ENCODE data around the gene PRIMA1. TPM values are rescaled to one million over a fixed set of nuclear protein-coding genes. Genes with fewer than 3 reads are reported as not detected.

PRIMA1 gene
- polyA plus RNA-seq, 1 of the 3 experiments (the other 2 are of a cell fraction): 0.18 TPM

DNA sequence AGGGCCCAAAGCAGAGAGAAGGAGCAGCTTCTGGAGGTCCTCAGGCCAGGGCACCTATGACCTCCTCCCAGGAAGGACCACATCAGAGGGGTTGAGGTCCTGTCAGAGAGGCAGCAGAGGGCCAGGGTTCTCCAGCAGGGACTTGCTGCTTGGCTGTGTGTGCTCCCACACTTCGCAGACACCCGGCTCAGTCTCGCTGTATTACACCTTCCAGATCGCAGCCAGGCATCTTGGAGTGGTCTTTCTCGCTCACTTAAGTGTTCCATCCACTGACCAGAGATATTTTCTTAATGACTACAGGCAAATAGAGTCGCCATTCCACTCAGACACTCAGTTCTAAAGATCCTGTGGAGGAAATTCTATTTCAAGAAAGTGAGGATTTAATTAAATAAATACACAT is 84.3 kb downstream of the PRIMA1 start (continued):
- TF ChIP-seq, protein P1, sequence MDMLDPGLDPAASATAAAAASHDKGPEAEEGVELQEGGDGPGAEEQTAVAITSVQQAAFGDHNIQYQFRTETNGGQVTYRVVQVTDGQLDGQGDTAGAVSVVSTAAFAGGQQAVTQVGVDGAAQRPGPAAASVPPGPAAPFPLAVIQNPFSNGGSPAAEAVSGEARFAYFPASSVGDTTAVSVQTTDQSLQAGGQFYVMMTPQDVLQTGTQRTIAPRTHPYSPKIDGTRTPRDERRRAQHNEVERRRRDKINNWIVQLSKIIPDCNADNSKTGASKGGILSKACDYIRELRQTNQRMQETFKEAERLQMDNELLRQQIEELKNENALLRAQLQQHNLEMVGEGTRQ (IDR thresholded peaks at IDR 0.05; ENCODE audit: borderline replicate concordance, low read depth, low read length): no peak
- TF ChIP-seq RFX5 (IDR thresholded peaks at IDR 0.05; ENCODE audit: low read length) (no peak), MEF2A (IDR thresholded peaks at IDR 0.05; ENCODE audit: borderline replicate concordance, low read depth) (no peak), MXI1 (IDR thresholded peaks at IDR 0.05; ENCODE audit: low read depth, low read length) (no peak), GATA2 (CRISPR knock-in tag; IDR thresholded peaks at IDR 0.05) (no peak)

DNA sequence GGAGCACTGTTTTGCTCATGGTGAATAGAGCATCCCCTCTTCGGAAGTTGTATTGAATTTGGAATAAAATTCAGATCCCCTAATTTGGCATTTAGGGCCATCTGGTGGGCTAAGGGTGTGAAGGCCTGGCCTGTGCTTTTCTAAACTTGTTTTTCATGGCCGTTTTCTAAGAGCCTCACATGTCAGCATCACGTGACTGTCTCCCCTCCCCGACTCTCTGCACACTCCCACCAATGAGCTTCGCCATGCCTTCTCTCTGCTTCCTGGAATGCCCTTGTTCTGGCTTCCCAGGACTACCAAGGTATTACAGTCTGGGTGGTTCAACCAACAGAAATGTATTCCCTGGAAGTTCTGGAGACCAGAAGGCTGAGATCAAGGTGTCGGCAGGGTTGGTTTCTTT is 85.3 kb downstream of the PRIMA1 start:
- H3F3A ChIP-seq (replicated peaks; ENCODE audit: insufficient read depth): no peaks in the 10 kb centered on the region
- H3K79me2 ChIP-seq (ENCODE audit: insufficient read depth): no peaks in the 10 kb centered on the region
- H3K4me3 ChIP-seq (ENCODE audit: low read depth in 2 of 2, low read length in 1 of 2): no peak overlapping the region
- no peaks in the 10 kb centered on the region; a peak in 1 of 4 replicates for H3K4me1 ChIP-seq (ENCODE audit: control insufficient read depth in 1 of 2, insufficient read depth in 2 of 2, low read depth in 1 of 2, low read length in 1 of 2)
- H3K27ac ChIP-seq (ENCODE audit: low read depth in 2 of 2, low read length in 1 of 2): no peak overlapping the region
- CTCF ChIA-PET: no interaction called here
- no peak overlapping the region for H2AFZ ChIP-seq (ENCODE audit: low read depth)
- H3K4me2 ChIP-seq: no peak overlapping the region
- DNase-seq: no peak
- H3K9ac ChIP-seq: no peak overlapping the region
- POLR2A ChIA-PET: interaction anchor here (0.6 kb wide), 1 partner anchor 12 kb away, joined by 3 read pairs; no protein-coding TSS in a partner anchor
- no peaks in the 10 kb centered on the region for H3K27me3 ChIP-seq (ENCODE audit: insufficient read depth)
- H4K20me1 ChIP-seq (ENCODE audit: insufficient read depth): no peaks in the 10 kb centered on the region
- no peaks in the 10 kb centered on the region for H3K9me2 ChIP-seq
- no peaks in the 10 kb centered on the region; the same call in 1 of the 2 replicates for H3K9me3 ChIP-seq
- 25% methylated on average over 6 of the region's 6 CpGs for WGBS (ENCODE audit: low lambda C conversion rate)
- TF ChIP-seq SIN3A (IDR thresholded peaks at IDR 0.05; ENCODE audit: borderline replicate concordance, low read depth, low read length) (no peak), GABPA (IDR thresholded peaks at IDR 0.05; ENCODE audit: low read depth) (no peak), EP300 (IDR thresholded peaks at IDR 0.05; ENCODE audit: borderline replicate concordance in 1 of 2, low read depth in 1 of 2, low read length in 1 of 2) (no peak), YY1 (IDR thresholded peaks at IDR 0.05; ENCODE audit: low read depth) (no peak), RXRA (IDR thresholded peaks at IDR 0.05; ENCODE audit: borderline replicate concordance, low read depth) (no peak), RCOR1 (IDR thresholded peaks at IDR 0.05; ENCODE audit: low read length) (no peak), EZH2phosphoT487 (IDR thresholded peaks at IDR 0.05; ENCODE audit: borderline replicate concordance, low read depth) (no peak), TEAD4 (IDR thresholded peaks at IDR 0.05; ENCODE audit: borderline replicate concordance, insufficient read depth) (no peak), MXI1 (IDR thresholded peaks at IDR 0.05; ENCODE audit: low read depth, low read length) (no peak), TCF12 (IDR thresholded peaks at IDR 0.05) (no peak)
- TF ChIP-seq, protein P2, sequence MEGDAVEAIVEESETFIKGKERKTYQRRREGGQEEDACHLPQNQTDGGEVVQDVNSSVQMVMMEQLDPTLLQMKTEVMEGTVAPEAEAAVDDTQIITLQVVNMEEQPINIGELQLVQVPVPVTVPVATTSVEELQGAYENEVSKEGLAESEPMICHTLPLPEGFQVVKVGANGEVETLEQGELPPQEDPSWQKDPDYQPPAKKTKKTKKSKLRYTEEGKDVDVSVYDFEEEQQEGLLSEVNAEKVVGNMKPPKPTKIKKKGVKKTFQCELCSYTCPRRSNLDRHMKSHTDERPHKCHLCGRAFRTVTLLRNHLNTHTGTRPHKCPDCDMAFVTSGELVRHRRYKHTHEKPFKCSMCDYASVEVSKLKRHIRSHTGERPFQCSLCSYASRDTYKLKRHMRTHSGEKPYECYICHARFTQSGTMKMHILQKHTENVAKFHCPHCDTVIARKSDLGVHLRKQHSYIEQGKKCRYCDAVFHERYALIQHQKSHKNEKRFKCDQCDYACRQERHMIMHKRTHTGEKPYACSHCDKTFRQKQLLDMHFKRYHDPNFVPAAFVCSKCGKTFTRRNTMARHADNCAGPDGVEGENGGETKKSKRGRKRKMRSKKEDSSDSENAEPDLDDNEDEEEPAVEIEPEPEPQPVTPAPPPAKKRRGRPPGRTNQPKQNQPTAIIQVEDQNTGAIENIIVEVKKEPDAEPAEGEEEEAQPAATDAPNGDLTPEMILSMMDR (IDR thresholded peaks at IDR 0.05): no peak
- TF ChIP-seq, protein P3, sequence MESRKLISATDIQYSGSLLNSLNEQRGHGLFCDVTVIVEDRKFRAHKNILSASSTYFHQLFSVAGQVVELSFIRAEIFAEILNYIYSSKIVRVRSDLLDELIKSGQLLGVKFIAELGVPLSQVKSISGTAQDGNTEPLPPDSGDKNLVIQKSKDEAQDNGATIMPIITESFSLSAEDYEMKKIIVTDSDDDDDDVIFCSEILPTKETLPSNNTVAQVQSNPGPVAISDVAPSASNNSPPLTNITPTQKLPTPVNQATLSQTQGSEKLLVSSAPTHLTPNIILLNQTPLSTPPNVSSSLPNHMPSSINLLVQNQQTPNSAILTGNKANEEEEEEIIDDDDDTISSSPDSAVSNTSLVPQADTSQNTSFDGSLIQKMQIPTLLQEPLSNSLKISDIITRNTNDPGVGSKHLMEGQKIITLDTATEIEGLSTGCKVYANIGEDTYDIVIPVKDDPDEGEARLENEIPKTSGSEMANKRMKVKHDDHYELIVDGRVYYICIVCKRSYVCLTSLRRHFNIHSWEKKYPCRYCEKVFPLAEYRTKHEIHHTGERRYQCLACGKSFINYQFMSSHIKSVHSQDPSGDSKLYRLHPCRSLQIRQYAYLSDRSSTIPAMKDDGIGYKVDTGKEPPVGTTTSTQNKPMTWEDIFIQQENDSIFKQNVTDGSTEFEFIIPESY (IDR thresholded peaks at IDR 0.05; ENCODE audit: borderline replicate concordance, low read depth): no peak
- TF ChIP-seq, protein P1 (IDR thresholded peaks at IDR 0.05; ENCODE audit: borderline replicate concordance, low read depth, low read length): no peak
- no peaks in the 10 kb centered on the region for H3K36me3 ChIP-seq (replicated peaks in 1 of 2; ENCODE audit: control insufficient read depth in 1 of 2, insufficient read depth in 2 of 2, low read length in 1 of 2)

Measured in SK-N-SH (cell line).